Activated T-cell treated with anti-CD3 and anti-CD28 coated beads, Interleukin-2, amount 50 U/mL, for 1 hour (primary cell): Measurements from ENCODE around the gene CREB3L4.
"Not testable (repeated sequence)": the region's sequence is repeated elsewhere in the genome, so short reads cannot be mapped to it uniquely, and the experiment has no call there.

Source experiments
- DNase-seq: peaks from one replicate; pipeline ENCODE4 v3.0.0-alpha.2; 2020

CREB3L4 gene

GRCh38 chr1:153960206-153960605 is 7.5 kb upstream of the CREB3L4 start:
- DNase-seq: no peak

GRCh38 chr1:153961421-153961820 is 6.3 kb upstream of the CREB3L4 start:
- no peak for DNase-seq

GRCh38 chr1:153962088-153963029 is 5.3 kb upstream of the CREB3L4 start:
- DNase-seq: no peak

- peak; percentile 94 for DNase-seq
Measured at GRCh38 chr1:153963030-153963849, 4.5 kb upstream of the CREB3L4 start, which contains the start of gene SLC39A1. Gene SLC39A1, minus strand, starts transcription at chr1:153963537. Its CDS starts 822 bp downstream, at chr1:153962715.

- no peak for DNase-seq
Measured at GRCh38 chr1:153963850-153964331, 3.8 kb upstream of the CREB3L4 start.

- no peak for DNase-seq
Measured at GRCh38 chr1:153968000-153968363, 280 bp downstream of the CREB3L4 start.

GRCh38 chr1:153968408-153968807 is 706 bp downstream of the CREB3L4 start:
- no peak for DNase-seq

- DNase-seq: no peak
Measured at GRCh38 chr1:153968972-153969371, 1.3 kb downstream of the CREB3L4 start.

GRCh38 chr1:153970346-153970745 is 2.6 kb downstream of the CREB3L4 start:
- DNase-seq: no peak

GRCh38 chr1:153973071-153973470 is 5.4 kb downstream of the CREB3L4 start:
- DNase-seq: no peak

- DNase-seq: no peak
Measured at GRCh38 chr1:153973525-153973924, 5.8 kb downstream of the CREB3L4 start.

GRCh38 chr1:153976819-153977249 is 9.1 kb downstream of the CREB3L4 start:
- no peak for DNase-seq

- DNase-seq: peak; percentile 81
Measured at GRCh38 chr1:153977250-153978240, 9.8 kb downstream of the CREB3L4 start, which contains the start of gene JTB. Gene JTB, minus strand, starts transcription at chr1:153977674. Its CDS starts 422 bp downstream, at chr1:153977252.

- DNase-seq: no peak
Measured at GRCh38 chr1:153978274-153978909, 10.7 kb downstream of the CREB3L4 start.

GRCh38 chr1:153979091-153979490 is 11.4 kb downstream of the CREB3L4 start:
- not testable (repeated sequence) for DNase-seq

- DNase-seq: not testable (repeated sequence)
Measured at GRCh38 chr1:153981735-153982134, 14.0 kb downstream of the CREB3L4 start.

GRCh38 chr1:153984123-153984894 is 16.6 kb downstream of the CREB3L4 start:
- DNase-seq: no peak

GRCh38 chr1:153985341-153985912 is 17.7 kb downstream of the CREB3L4 start:
- DNase-seq: peak; percentile 38

GRCh38 chr1:153985941-153986761 is 18.4 kb downstream of the CREB3L4 start, which contains the start of gene RAB13:
Gene RAB13, minus strand, starts transcription at chr1:153986339. Its CDS starts 103 bp downstream, at chr1:153986236.
- no peak for DNase-seq
